Endothelial cell of umbilical vein (primary cell): Measurements from ENCODE around the gene GPSM1. TPM values are rescaled to one million over a fixed set of nuclear protein-coding genes. Genes with fewer than 3 reads are reported as not detected.

Source experiments
- BruUV-seq: library from RNA; stranded (reverse); fragments of 400-500 nt; replicated peaks from 2 replicates; lab custom pipeline; 2021; lab: Mats Ljungman, UMichigan
- CTCF ChIA-PET: fragments of 300-600, 350-600 bp; sonication (Branson Sonifier 250); formaldehyde crosslinking; loops from one replicate; lab custom pipeline; 2021; ENCODE audit warnings: antibody characterized with exemption, inconsistent platforms; lab: Charles Lee
- POLR2A ChIA-PET: fragments of 300-600, 350-600 bp; sonication (Branson Sonifier 250); formaldehyde crosslinking; loops from one replicate; lab custom pipeline; 2021; ENCODE audit warnings: antibody characterized with exemption, inconsistent platforms; lab: Charles Lee
- DNase-seq: peaks from one replicate; pipeline ENCODE4 v3.0.0-alpha.2; 2011; ENCODE audit warnings: low read depth, low spot score
- FAIRE-seq: peaks from 2 replicates; lab custom pipeline; 2011; peaks lifted over from hg19 to GRCh38; lab: Jason Lieb, UNC
- H2AFZ ChIP-seq: 2 replicates; pipeline ENCODE4 v1.6.0; 2012; ENCODE audit warnings: low read depth, low read length, control low read depth, inconsistent platforms
- H3K27ac ChIP-seq: 2 replicates; pipeline ENCODE4 v1.5.1; 2011; ENCODE audit warnings: low read depth, mild to moderate bottlenecking, control low read depth, low read length, moderate library complexity; ENCODE audit not compliant: insufficient read depth
- H3K27me3 ChIP-seq, 2 experiments: 2 replicates each; pipeline versions ENCODE4 v1.6.0 to v1.6.1; 2011; ENCODE audit warnings: low read length in 2 of 2, mixed read lengths in 1 of 2; ENCODE audit not compliant: control insufficient read depth in 2 of 2, insufficient read depth in 2 of 2
- H3K36me3 ChIP-seq, 2 experiments: 2 replicates in 1 of 2; 3 replicates in 1 of 2; pipeline ENCODE4 v1.5.1; 2011; ENCODE audit warnings: low read length in 2 of 2, mild to moderate bottlenecking in 1 of 2, moderate library complexity in 1 of 2; ENCODE audit not compliant: control insufficient read depth in 2 of 2, insufficient read depth in 2 of 2; ENCODE audit errors: extremely low read depth in 1 of 2
- H3K4me1 ChIP-seq: 3 replicates; pipeline ENCODE4 v1.5.1; 2011; ENCODE audit warnings: mild to moderate bottlenecking, low read length; ENCODE audit not compliant: control insufficient read depth, insufficient read depth; ENCODE audit errors: extremely low read depth
- H3K4me2 ChIP-seq: 2 replicates; pipeline ENCODE4 v1.6.1; 2011; ENCODE audit warnings: low read length, control low read depth, mixed read lengths; ENCODE audit not compliant: insufficient read depth
- H3K4me3 ChIP-seq, 3 experiments: fragments of 200-600 bp in 1 of 3; sonication (generic), shearing (Covaris generic) in 1 of 3; replicated peaks in 1 of 3; 2 replicates each; pipeline ENCODE4 v1.5.1; 2011 to 2016; ENCODE audit warnings: control low read depth in 3 of 3, low read length in 3 of 3, mild to moderate bottlenecking in 2 of 3, inconsistent platforms in 1 of 3, low read depth in 1 of 3, moderate library complexity in 1 of 3; ENCODE audit not compliant: insufficient read depth in 1 of 3
- H3K79me2 ChIP-seq: 2 replicates; pipeline ENCODE4 v1.6.0; 2012; ENCODE audit warnings: low read length, inconsistent platforms; ENCODE audit not compliant: control insufficient read depth, insufficient read depth
- H3K9ac ChIP-seq: replicated peaks from 2 replicates; pipeline ENCODE3; 2011; ENCODE audit warnings: low read length, control low read depth; ENCODE audit not compliant: insufficient read depth; ENCODE audit errors: extremely low read depth
- H3K9me1 ChIP-seq: replicated peaks from 3 replicates; pipeline ENCODE4 v1.6.0; 2011; ENCODE audit warnings: mild to moderate bottlenecking, low read length; ENCODE audit not compliant: control insufficient read depth, insufficient read depth; ENCODE audit errors: extremely low read depth
- H3K9me3 ChIP-seq: replicated peaks from 2 replicates; pipeline ENCODE4 v1.5.1; 2012; ENCODE audit warnings: low read length, inconsistent platforms; ENCODE audit not compliant: control insufficient read depth, insufficient read depth
- H4K20me1 ChIP-seq: replicated peaks from 2 replicates; pipeline ENCODE3; 2011; ENCODE audit warnings: mild to moderate bottlenecking, low read length; ENCODE audit not compliant: control insufficient read depth, insufficient read depth; ENCODE audit errors: extremely low read depth
- FOS ChIP-seq: IDR thresholded peaks from 2 replicates; pipeline ENCODE4 v1.6.1; 2011; ENCODE audit warnings: mild to moderate bottlenecking, low read length, moderate library complexity, borderline replicate concordance; ENCODE audit not compliant: insufficient read depth
- JUN ChIP-seq: IDR thresholded peaks from 2 replicates; pipeline ENCODE4 v1.6.1; 2011; ENCODE audit warnings: borderline replicate concordance, low read depth; ENCODE audit not compliant: insufficient read length, insufficient read depth
- MAX ChIP-seq: IDR thresholded peaks from 2 replicates; pipeline ENCODE4 v1.6.1; 2011; ENCODE audit not compliant: insufficient read depth, insufficient read length
- POLR2AphosphoS5 ChIP-seq: IDR thresholded peaks from 2 replicates; pipeline ENCODE4 v1.6.1; 2012; ENCODE audit warnings: low read depth, mild to moderate bottlenecking, control low read depth, low read length, moderate library complexity; ENCODE audit not compliant: insufficient read depth
- dilution Hi-C: fragments of 300-500 bp; cut with MboI; formaldehyde crosslinking; loops from one replicate; pipeline ENCODE4 v1.15.0; 2019; ENCODE audit warnings: low sequenced_read_pairs; ENCODE audit not compliant: extremely low pct_ligation_motif_present
- intact Hi-C: fragments of 100-400 bp; cut with micrococcal nuclease; formaldehyde crosslinking; loops from one replicate; pipeline ENCODE4 v1.10.0; 2022
- polyA plus RNA-seq, 4 experiments: library from polyadenylated mRNA; depleted of rRNA in 3 of 4; stranded (reverse) in 3 of 4; unstranded in 1 of 4; fragments of >200 nt; gene quantifications; 2 replicates each; pipeline versions ENCODE4 v1.2.1 to v1.2.3, GENCODE V29; 2011 to 2012; ENCODE audit warnings: missing spikeins in 1 of 4
- total RNA-seq: library from RNA; stranded (reverse); gene quantifications from 2 replicates; pipeline ENCODE4 v1.2.3, GENCODE V29; 2021

Gene GPSM1
- total and polyA plus RNA-seq, 2 donors (not counting 3 experiments of a cell fraction or from before 2014, with no cell fraction given) = 34.6 to 47.1 TPM

- H3K4me2 ChIP-seq = no peak overlapping the region
- H2AFZ ChIP-seq = no peak overlapping the region
- no peak overlapping the region for H3K4me3 ChIP-seq
- H3K9me1 ChIP-seq = no peaks in the 10 kb centered on the region
- intact Hi-C loops = loop anchor here (2.0 kb wide), 1 partner anchor 29 kb away; no protein-coding TSS in a partner anchor
- dilution Hi-C loops = no loop called here
- FAIRE-seq = no peak
- ChIA-PET CTCF (interaction anchor here (0.6 to 3.3 kb wide), 16 partner anchors 10 to 126 kb away, joined by 3 to 27 read pairs (median 4); partner anchors contain the start of genes CCDC187, DNLZ and GPSM1), POLR2A (no interaction called here)
- no peak overlapping the region for H3K9ac ChIP-seq
- no peak for DNase-seq
- no peak overlapping the region for H3K27ac ChIP-seq
- H3K79me2 ChIP-seq = no peaks in the 10 kb centered on the region
- H3K9me3 ChIP-seq = no peaks in the 10 kb centered on the region
- H3K27me3 ChIP-seq = no peaks in the 10 kb centered on the region
- H4K20me1 ChIP-seq = no peaks in the 10 kb centered on the region
- no peaks in the 10 kb centered on the region for H3K36me3 ChIP-seq
- BruUV-seq = no TSS peak
- no peak for TF ChIP-seq MAX
- H3K4me1 ChIP-seq = no peaks in the 10 kb centered on the region
Measured at GRCh38 chr9:136313111-136314055, 14.0 kb upstream of the GPSM1 start.

- Histone ChIP-seq H3K36me3 (no peaks in the 10 kb centered on the region), H3K27ac (no peak overlapping the region), H4K20me1 (no peaks in the 10 kb centered on the region), H3K9me3 (no peaks in the 10 kb centered on the region), H3K79me2 (no peaks in the 10 kb centered on the region), H3K4me2 (no peak overlapping the region), H3K9ac (no peak overlapping the region), H3K4me1 (no peaks in the 10 kb centered on the region), H3K27me3 (no peaks in the 10 kb centered on the region), H3K9me1 (no peaks in the 10 kb centered on the region), H2AFZ (no peak overlapping the region), H3K4me3 (no peak overlapping the region)
- dilution Hi-C loops = no loop called here
- ChIA-PET CTCF (interaction anchor here (1.5 to 3.3 kb wide), 4 partner anchors 10 to 87 kb away, joined by 4 to 27 read pairs (median 22); partner anchors contain the start of gene DNLZ), POLR2A (no interaction called here)
- FAIRE-seq (no peak), DNase-seq (no peak)
- intact Hi-C loops = no loop called here
- TF ChIP-seq POLR2AphosphoS5 (no peak), JUN (no peak), FOS (no peak)
- BruUV-seq = no TSS peak
Measured at GRCh38 chr9:136314056-136314416, 13.3 kb upstream of the GPSM1 start.
